ENCODE data around the gene FSTL3. TPM values are rescaled to one million over a fixed set of nuclear protein-coding genes. Genes with fewer than 3 reads are reported as not detected.

FSTL3 gene
- total RNA-seq, 1 experiment from 2014 or later: 6.8 TPM

DNA sequence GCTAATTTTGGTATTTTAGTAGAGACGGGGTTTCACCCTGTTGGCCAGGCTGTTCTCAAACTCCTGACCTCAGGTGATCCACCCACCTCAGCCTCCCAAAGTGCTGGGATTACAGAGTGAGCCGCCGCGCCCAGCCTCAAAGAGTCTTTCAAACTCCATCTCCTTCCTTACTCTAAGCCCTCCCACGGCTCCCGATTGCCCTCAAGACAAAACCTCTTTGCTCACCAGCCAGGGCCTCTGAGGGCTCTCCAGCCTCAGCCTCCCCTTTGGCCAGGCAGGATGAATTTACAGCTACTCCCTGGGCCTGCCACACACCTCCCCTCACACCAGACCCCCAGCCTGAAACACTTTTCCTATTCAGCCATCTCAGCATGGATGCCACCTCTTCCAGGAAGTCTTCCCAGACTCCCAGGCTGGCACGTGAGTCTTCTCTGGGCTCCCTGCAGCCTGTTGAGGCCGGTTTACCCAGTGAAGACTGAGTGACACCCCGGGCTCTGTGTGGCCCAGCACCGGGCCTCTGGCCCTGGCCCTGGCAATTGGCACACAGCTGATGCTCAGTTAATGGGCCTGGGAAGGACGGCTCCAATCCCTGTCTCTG is 11.5 kb downstream of the FSTL3 start:
- H4K20me1 ChIP-seq (ENCODE audit: control insufficient read depth, insufficient read depth, insufficient read length): no peaks in the 10 kb centered on the region
- H3K27me3 ChIP-seq (ENCODE audit: insufficient read depth, low read length): no peaks in the 10 kb centered on the region
- no peak overlapping the region for H3K27ac ChIP-seq (ENCODE audit: insufficient read length, low read depth, low read length)
- no peak overlapping the region for H2BK20ac ChIP-seq (ENCODE audit: low read depth, low read length, poor library complexity, severe bottlenecking)
- no peak overlapping the region for H2AFZ ChIP-seq (ENCODE audit: low read length)
- H3K4me1 ChIP-seq (ENCODE audit: insufficient read depth, low read length): no peaks in the 10 kb centered on the region
- no CpG with 5 or more reads among the region's 11 CpGs for WGBS (ENCODE audit: extremely low coverage, insufficient read length, low lambda C conversion rate)
- H3K9ac ChIP-seq (ENCODE audit: extremely low read depth, insufficient read length, low read length): no peak overlapping the region
- no peak overlapping the region for H3K4ac ChIP-seq (ENCODE audit: low read depth, low read length)
- H4K91ac ChIP-seq (ENCODE audit: insufficient read length, low read depth, low read length): no peak overlapping the region
- Mint-ChIP-seq H3K36me3 (ENCODE audit: insufficient read depth in 1 of 3, low read depth in 3 of 3) (no peaks in the 10 kb centered on the region), H3K4me1 (peaks cover 3% of the 10 kb centered on the region in 2 experiments; a peak in 1 of 4 replicates), H3K9me3 (peaks cover 3 to 5% of the 10 kb centered on the region in 2 experiments; a peak in 2 of 5 replicates), H3K4me3 (no peak overlapping the region; a peak in 1 of 5 replicates), H3K27ac (peak overlapping the region in 1 of 3 experiments; percentile 67; a peak in 1 of 7 replicates), H3K27me3 (ENCODE audit: low read depth) (peaks cover 10% of the 10 kb centered on the region)
- H2BK120ac ChIP-seq (ENCODE audit: low read depth, low read length, poor library complexity, severe bottlenecking): no peak overlapping the region
- no peak for DNase-seq
- H3K23ac ChIP-seq (ENCODE audit: insufficient read length, low read depth, low read length): no peak overlapping the region
- TF ChIP-seq, protein P1, sequence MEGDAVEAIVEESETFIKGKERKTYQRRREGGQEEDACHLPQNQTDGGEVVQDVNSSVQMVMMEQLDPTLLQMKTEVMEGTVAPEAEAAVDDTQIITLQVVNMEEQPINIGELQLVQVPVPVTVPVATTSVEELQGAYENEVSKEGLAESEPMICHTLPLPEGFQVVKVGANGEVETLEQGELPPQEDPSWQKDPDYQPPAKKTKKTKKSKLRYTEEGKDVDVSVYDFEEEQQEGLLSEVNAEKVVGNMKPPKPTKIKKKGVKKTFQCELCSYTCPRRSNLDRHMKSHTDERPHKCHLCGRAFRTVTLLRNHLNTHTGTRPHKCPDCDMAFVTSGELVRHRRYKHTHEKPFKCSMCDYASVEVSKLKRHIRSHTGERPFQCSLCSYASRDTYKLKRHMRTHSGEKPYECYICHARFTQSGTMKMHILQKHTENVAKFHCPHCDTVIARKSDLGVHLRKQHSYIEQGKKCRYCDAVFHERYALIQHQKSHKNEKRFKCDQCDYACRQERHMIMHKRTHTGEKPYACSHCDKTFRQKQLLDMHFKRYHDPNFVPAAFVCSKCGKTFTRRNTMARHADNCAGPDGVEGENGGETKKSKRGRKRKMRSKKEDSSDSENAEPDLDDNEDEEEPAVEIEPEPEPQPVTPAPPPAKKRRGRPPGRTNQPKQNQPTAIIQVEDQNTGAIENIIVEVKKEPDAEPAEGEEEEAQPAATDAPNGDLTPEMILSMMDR (conservative IDR thresholded peaks at IDR 0.05): no peak
- no peak overlapping the region for H3K18ac ChIP-seq (ENCODE audit: insufficient read length, low read depth, low read length)
- no peaks in the 10 kb centered on the region for H3K79me2 ChIP-seq (ENCODE audit: insufficient read depth, low read length)
- H2BK5ac ChIP-seq (ENCODE audit: insufficient read length, low read length): no peak overlapping the region
- H2BK12ac ChIP-seq (ENCODE audit: insufficient read length, low read depth, low read length): no peak overlapping the region
- no peaks in the 10 kb centered on the region for H3K9me3 ChIP-seq (ENCODE audit: control insufficient read depth, low read depth, low read length)
- H3K23me2 ChIP-seq (ENCODE audit: insufficient read length, low read depth, low read length, poor library complexity, severe bottlenecking): no peaks in the 10 kb centered on the region
- H3K4me2 ChIP-seq (ENCODE audit: insufficient read depth, insufficient read length, low read length): no peak overlapping the region
- H2AK5ac ChIP-seq (ENCODE audit: insufficient read length, low read length): no peak overlapping the region
- H4K8ac ChIP-seq (replicated peaks; ENCODE audit: insufficient read length, low read depth, low read length): no peak overlapping the region
- H3T11ph ChIP-seq (ENCODE audit: low read length): no peak overlapping the region
- no peaks in the 10 kb centered on the region for H3K79me1 ChIP-seq (ENCODE audit: insufficient read depth, low read depth, low read length, poor library complexity, severe bottlenecking)
- no peak overlapping the region for H3K14ac ChIP-seq (ENCODE audit: insufficient read depth, low read length)
- H4K5ac ChIP-seq (ENCODE audit: insufficient read length, low read depth, low read length): no peak overlapping the region
- no peak overlapping the region for H3K56ac ChIP-seq (ENCODE audit: insufficient read length, low read depth, low read length)
- H2BK15ac ChIP-seq (ENCODE audit: low read depth, low read length): no peak overlapping the region

Measured in H9 (cell line).